GM19351 (cell line): ENCODE results near the gene GARIN5A.

Source experiments
- ATAC-seq: cut with Tn5 transposase; IDR thresholded peaks from one replicate; pipeline ENCODE4 v1.9.1; 2021; ENCODE audit warnings: mild to moderate bottlenecking, moderate library complexity; ENCODE audit not compliant: unreplicated experiment

The GARIN5A gene

GRCh38 chr19:50418176-50419021 is 58.2 kb downstream of the GARIN5A start, which contains the start of gene SPIB:
SPIB (plus strand) TSS chr19:50418938; CDS start chr19:50418963, 25 bp downstream.
- no peak for ATAC-seq

GRCh38 chr19:50417111-50418081 is 59.3 kb downstream of the GARIN5A start:
- no peak for ATAC-seq
